ENCODE measurements around the gene MON2. TPM values are rescaled to one million over a fixed set of nuclear protein-coding genes. Genes with fewer than 3 reads are reported as not detected.

The MON2 gene
- total RNA-seq, 1 donor from 2014 or later: 15.9 TPM

GRCh38 chr12:62635649-62636048 is 169.0 kb downstream of the MON2 start:
- no peak overlapping the region for H3K4me3 ChIP-seq (ENCODE audit: low read depth, low read length)
- DNase-seq (ENCODE audit: low read depth): no peak
- TF ChIP-seq CTCF (conservative IDR thresholded peaks at IDR 0.05; ENCODE audit: low read depth, low read length): no peak

GRCh38 chr12:62637679-62638078 is 171.1 kb downstream of the MON2 start:
- DNase-seq (ENCODE audit: low read depth): no peak
- H3K4me3 ChIP-seq (ENCODE audit: low read depth, low read length): no peak overlapping the region
- no peak for TF ChIP-seq CTCF (conservative IDR thresholded peaks at IDR 0.05; ENCODE audit: low read depth, low read length)

- DNase-seq (ENCODE audit: low read depth): no peak
- no peak overlapping the region for H3K4me3 ChIP-seq (ENCODE audit: low read depth, low read length)
- no peak for TF ChIP-seq CTCF (conservative IDR thresholded peaks at IDR 0.05; ENCODE audit: low read depth, low read length)
Measured at GRCh38 chr12:62640910-62641448, 174.4 kb downstream of the MON2 start.

- H3K4me3 ChIP-seq (ENCODE audit: low read depth, low read length): no peak overlapping the region
- TF ChIP-seq CTCF (conservative IDR thresholded peaks at IDR 0.05; ENCODE audit: low read depth, low read length): no peak
- no peak for DNase-seq (ENCODE audit: low read depth)
Measured at GRCh38 chr12:62642486-62642885, 175.9 kb downstream of the MON2 start.

GRCh38 chr12:62643486-62643885 is 176.9 kb downstream of the MON2 start:
- DNase-seq (ENCODE audit: low read depth): no peak
- no peak for TF ChIP-seq CTCF (conservative IDR thresholded peaks at IDR 0.05; ENCODE audit: low read depth, low read length)
- no peak overlapping the region for H3K4me3 ChIP-seq (ENCODE audit: low read depth, low read length)

- no peak overlapping the region for H3K4me3 ChIP-seq (ENCODE audit: low read depth, low read length)
- TF ChIP-seq CTCF (conservative IDR thresholded peaks at IDR 0.05; ENCODE audit: low read depth, low read length): no peak
- no peak for DNase-seq (ENCODE audit: low read depth)
Measured at GRCh38 chr12:62646566-62646965, 179.9 kb downstream of the MON2 start.

GRCh38 chr12:62647586-62647985 is 181.0 kb downstream of the MON2 start:
- no peak for DNase-seq (ENCODE audit: low read depth)
- H3K4me3 ChIP-seq (ENCODE audit: low read depth, low read length): no peak overlapping the region
- TF ChIP-seq CTCF (conservative IDR thresholded peaks at IDR 0.05; ENCODE audit: low read depth, low read length): no peak

All from epithelial cell of proximal tubule (primary cell).